ENCODE results near the gene PCGF3. TPM values are rescaled to one million over a fixed set of nuclear protein-coding genes. Genes with fewer than 3 reads are reported as not detected.
A peak's percentile ranks its signal among the peaks of the same experiment; 100 is the strongest.

Gene PCGF3
- total and polyA plus RNA-seq, 7 experiments from 2014 or later = 3.8 to 66.8 (median 36.2) TPM

GRCh38 chr4:680551-680927 lies 25.1 kb upstream of the PCGF3 start:
- Histone ChIP-seq H3K27ac (ENCODE audit: low read depth, low read length) (peak overlapping the region; percentile 48), H3K4me3 (ENCODE audit: low read length) (no peak overlapping the region), H3K9me3 (ENCODE audit: control insufficient read depth in 2 of 3, low read length in 3 of 3) (no peaks in the 10 kb centered on the region), H3K36me3 (ENCODE audit: control insufficient read depth in 2 of 3, insufficient read depth in 3 of 3, low read length in 3 of 3) (no peaks in the 10 kb centered on the region), H3K4me1 (ENCODE audit: control insufficient read depth in 2 of 2, insufficient read depth in 2 of 2, low read length in 2 of 2) (peaks cover 0 to 4% of the 10 kb centered on the region in 2 donors), H3K27me3 (ENCODE audit: control insufficient read depth in 2 of 2, insufficient read depth in 2 of 2, low read length in 2 of 2) (peaks cover 0 to 2% of the 10 kb centered on the region in 2 donors)
- Mint-ChIP-seq H3K36me3 (no peaks in the 10 kb centered on the region), H3K4me3 (peak overlapping the region in 9 of 10 donors; percentile 23 to 70 (median 52)), H3K9me3 (peaks cover 0 to 3% (median 0%) of the 10 kb centered on the region in 11 donors), H3K27ac (no peak overlapping the region), H3K4me1 (peaks cover 0 to 9% (median 5%) of the 10 kb centered on the region in 7 donors), H3K27me3 (peaks cover 0 to 6% (median 0%) of the 10 kb centered on the region in 5 donors)
- DNase-seq (no peak), ATAC-seq (peak; percentile 19)
- ChIA-PET POLR2A (no interaction called here), CTCF (no interaction called here)
- intact Hi-C loops (cut with micrococcal nuclease) = no loop called here

DNA sequence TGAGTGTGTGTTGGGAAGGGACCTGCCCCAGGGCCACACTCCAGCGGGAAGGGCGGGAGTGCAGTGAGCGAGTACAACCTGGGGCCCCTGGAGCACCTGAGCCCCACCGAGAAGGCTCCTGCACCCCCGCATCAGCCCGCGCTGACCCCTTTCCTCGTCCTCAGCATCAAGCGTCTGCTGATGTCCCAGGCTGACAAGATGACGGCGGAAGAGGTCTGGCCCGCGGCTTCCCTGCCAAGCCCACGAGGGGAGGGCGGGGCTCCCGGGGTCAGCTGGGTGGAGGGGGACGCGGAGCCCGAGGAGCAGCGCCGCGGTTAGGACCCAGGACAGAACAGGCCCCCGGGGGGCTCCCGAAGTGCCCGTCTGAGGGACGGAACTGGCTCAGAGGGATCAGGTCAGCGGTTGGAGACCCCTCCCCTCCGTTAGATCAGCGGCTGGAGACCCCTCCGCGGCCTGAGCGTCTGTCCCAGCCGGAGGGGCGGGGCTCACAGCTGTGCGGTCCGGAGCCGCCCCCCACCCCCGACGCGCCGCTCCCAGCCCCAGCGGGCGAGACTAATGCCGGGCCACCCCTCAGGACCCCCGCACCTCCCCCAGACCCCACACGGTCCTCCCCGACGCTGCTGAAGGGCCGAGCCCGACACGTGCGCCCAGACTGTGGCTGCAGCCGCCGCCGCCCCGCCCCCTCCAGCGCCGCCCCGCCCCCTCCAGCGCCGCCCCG lies 24.5 kb upstream of the PCGF3 start:
- Histone ChIP-seq H3K4me3 (ENCODE audit: low read length) (peak overlapping the region; percentile 47), H3K27ac (ENCODE audit: low read depth, low read length) (peak overlapping the region; percentile 48), H3K36me3 (ENCODE audit: control insufficient read depth in 2 of 3, insufficient read depth in 3 of 3, low read length in 3 of 3) (no peaks in the 10 kb centered on the region), H3K4me1 (ENCODE audit: control insufficient read depth in 2 of 2, insufficient read depth in 2 of 2, low read length in 2 of 2) (peaks cover 0 to 4% of the 10 kb centered on the region in 2 donors), H3K27me3 (ENCODE audit: control insufficient read depth in 2 of 2, insufficient read depth in 2 of 2, low read length in 2 of 2) (peaks cover 0 to 2% of the 10 kb centered on the region in 2 donors), H3K9me3 (ENCODE audit: control insufficient read depth in 2 of 3, low read length in 3 of 3) (no peaks in the 10 kb centered on the region)
- peaks cover 0 to 3% (median 0%) of the 10 kb centered on the region in 11 donors for H3K9me3 Mint-ChIP-seq
- peak; percentile 65 for ATAC-seq
- H3K27ac Mint-ChIP-seq = no peak overlapping the region
- POLR2A ChIA-PET = no interaction called here
- no peaks in the 10 kb centered on the region for H3K36me3 Mint-ChIP-seq
- intact Hi-C loops (cut with micrococcal nuclease) = loop anchor here in 1 of 2 donors (1.0 kb wide), 1 partner anchor 24 kb away; the partner anchor contains the start of gene PCGF3
- peak overlapping the region in 9 of 10 donors; percentile 23 to 70 (median 52) for H3K4me3 Mint-ChIP-seq
- H3K27me3 Mint-ChIP-seq = peaks cover 0 to 6% (median 0%) of the 10 kb centered on the region in 5 donors
- CTCF ChIA-PET = no interaction called here
- DNase-seq = peak in 3 of 9 donors; percentile 16 to 61 (median 28)
- H3K4me1 Mint-ChIP-seq = peaks cover 0 to 8% (median 2%) of the 10 kb centered on the region in 7 donors

DNA sequence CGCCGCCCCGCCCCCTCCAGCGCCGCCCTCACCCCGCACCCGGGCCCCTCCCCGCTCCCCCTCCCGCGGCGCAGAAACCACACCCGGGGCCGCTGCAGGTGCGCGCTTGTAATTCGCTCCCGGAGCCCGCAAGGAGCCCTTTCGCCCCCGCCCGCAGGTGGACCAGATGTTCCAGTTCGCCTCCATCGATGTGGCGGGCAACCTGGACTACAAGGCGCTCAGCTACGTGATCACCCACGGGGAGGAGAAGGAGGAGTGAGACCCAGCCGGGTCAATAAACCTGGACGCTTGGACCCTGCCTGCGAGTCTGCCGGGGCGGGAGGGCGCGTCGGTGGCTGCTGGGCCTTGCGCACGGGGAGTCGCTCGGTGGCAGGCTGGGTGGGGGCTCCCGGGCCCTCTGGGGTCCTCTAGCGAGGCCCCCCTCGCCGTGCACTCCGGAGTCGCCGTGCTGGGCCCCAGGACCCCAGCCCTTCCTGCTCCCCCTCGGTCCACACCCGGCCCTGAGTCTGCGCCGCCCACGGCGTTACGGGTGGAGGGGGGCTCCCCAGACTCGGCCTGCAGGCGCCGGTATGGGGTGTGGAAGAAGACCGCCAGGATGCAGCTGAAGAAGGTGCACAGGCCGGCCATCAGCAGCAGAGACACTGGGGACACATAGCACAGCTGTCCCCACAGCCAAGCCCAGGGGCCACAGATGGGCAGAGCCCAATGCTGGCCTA lies 23.7 kb upstream of the PCGF3 start:
- ChIA-PET CTCF (no interaction called here), POLR2A (no interaction called here)
- Histone ChIP-seq H3K4me1 (ENCODE audit: control insufficient read depth in 2 of 2, insufficient read depth in 2 of 2, low read length in 2 of 2) (peaks cover 0 to 4% of the 10 kb centered on the region in 2 donors), H3K9me3 (ENCODE audit: control insufficient read depth in 2 of 3, low read length in 3 of 3) (no peaks in the 10 kb centered on the region), H3K27me3 (ENCODE audit: control insufficient read depth in 2 of 2, insufficient read depth in 2 of 2, low read length in 2 of 2) (peaks cover 0 to 2% of the 10 kb centered on the region in 2 donors), H3K4me3 (ENCODE audit: low read length) (no peak overlapping the region), H3K27ac (ENCODE audit: low read depth, low read length) (no peak overlapping the region), H3K36me3 (ENCODE audit: control insufficient read depth in 2 of 3, insufficient read depth in 3 of 3, low read length in 3 of 3) (no peaks in the 10 kb centered on the region)
- Mint-ChIP-seq H3K27me3 (peaks cover 0 to 6% (median 0%) of the 10 kb centered on the region in 5 donors), H3K9me3 (peaks cover 0 to 3% (median 0%) of the 10 kb centered on the region in 11 donors), H3K4me1 (peaks cover 0 to 8% (median 2%) of the 10 kb centered on the region in 7 donors), H3K27ac (peak overlapping the region in 1 of 9 donors; percentile 62), H3K36me3 (no peaks in the 10 kb centered on the region), H3K4me3 (peak overlapping the region in 4 of 10 donors; percentile 23 to 67 (median 46))
- intact Hi-C loops (cut with micrococcal nuclease) = loop anchor here in 1 of 2 donors (1.0 kb wide), 1 partner anchor 23 kb away; the partner anchor contains the start of gene PCGF3
- DNase-seq = peak in 5 of 9 donors; percentile 36 to 60 (median 44)
- peak; percentile 35 for ATAC-seq

- H3K4me1 ChIP-seq (ENCODE audit: control insufficient read depth in 2 of 2, insufficient read depth in 2 of 2, low read length in 2 of 2) = peaks cover 0 to 4% of the 10 kb centered on the region in 2 donors
- DNase-seq (no peak), ATAC-seq (no peak)
- H3K9me3 Mint-ChIP-seq = peaks cover 0 to 3% (median 0%) of the 10 kb centered on the region in 11 donors
- intact Hi-C loops (cut with micrococcal nuclease) = no loop called here
- H3K36me3 ChIP-seq (ENCODE audit: control insufficient read depth in 2 of 3, insufficient read depth in 3 of 3, low read length in 3 of 3) = no peaks in the 10 kb centered on the region
- H3K4me3 Mint-ChIP-seq = peak overlapping the region in 6 of 10 donors; percentile 27 to 70 (median 50)
- H3K4me3 ChIP-seq (ENCODE audit: low read length) = no peak overlapping the region
- H3K27ac ChIP-seq (ENCODE audit: low read depth, low read length) = no peak overlapping the region
- peaks cover 0 to 8% (median 2%) of the 10 kb centered on the region in 5 donors for H3K27me3 Mint-ChIP-seq
- peaks cover 0 to 2% of the 10 kb centered on the region in 2 donors for H3K27me3 ChIP-seq (ENCODE audit: control insufficient read depth in 2 of 2, insufficient read depth in 2 of 2, low read length in 2 of 2)
- H3K4me1 Mint-ChIP-seq = peaks cover 0 to 8% (median 2%) of the 10 kb centered on the region in 7 donors
- H3K9me3 ChIP-seq (ENCODE audit: control insufficient read depth in 2 of 3, low read length in 3 of 3) = no peaks in the 10 kb centered on the region
- no peaks in the 10 kb centered on the region for H3K36me3 Mint-ChIP-seq
- H3K27ac Mint-ChIP-seq = peak overlapping the region in 3 of 9 donors; percentile 12 to 46 (median 20)
- ChIA-PET POLR2A (no interaction called here), CTCF (no interaction called here)
Observed at GRCh38 chr4:682490-683172, 23.0 kb upstream of the PCGF3 start.

GRCh38 chr4:683247-683897 lies 22.3 kb upstream of the PCGF3 start:
- no peaks in the 10 kb centered on the region for H3K9me3 ChIP-seq (ENCODE audit: control insufficient read depth in 2 of 3, low read length in 3 of 3)
- H3K36me3 ChIP-seq (ENCODE audit: control insufficient read depth in 2 of 3, insufficient read depth in 3 of 3, low read length in 3 of 3) = no peaks in the 10 kb centered on the region
- peaks cover 0 to 4% of the 10 kb centered on the region in 2 donors for H3K4me1 ChIP-seq (ENCODE audit: control insufficient read depth in 2 of 2, insufficient read depth in 2 of 2, low read length in 2 of 2)
- H3K27me3 ChIP-seq (ENCODE audit: control insufficient read depth in 2 of 2, insufficient read depth in 2 of 2, low read length in 2 of 2) = peaks cover 0 to 2% of the 10 kb centered on the region in 2 donors
- intact Hi-C loops (cut with micrococcal nuclease) = no loop called here
- Mint-ChIP-seq H3K27me3 (peaks cover 0 to 11% (median 6%) of the 10 kb centered on the region in 5 donors), H3K36me3 (no peaks in the 10 kb centered on the region), H3K27ac (peak overlapping the region in 2 of 9 donors; percentile 14 to 19), H3K9me3 (peaks cover 0 to 3% (median 0%) of the 10 kb centered on the region in 11 donors), H3K4me3 (peak overlapping the region in 2 of 10 donors; percentile 14 to 37), H3K4me1 (peaks cover 0 to 10% (median 2%) of the 10 kb centered on the region in 7 donors)
- ChIA-PET POLR2A (no interaction called here), CTCF (no interaction called here)
- no peak for DNase-seq
- no peak overlapping the region for H3K27ac ChIP-seq (ENCODE audit: low read depth, low read length)
- no peak overlapping the region for H3K4me3 ChIP-seq (ENCODE audit: low read length)
- ATAC-seq = no peak

Data from naive thymus-derived CD4-positive, alpha-beta T cell (primary cell).